BLaER1 treated with 17β-estradiol and CSF1 and Interleukin-3, amounts not matched to agents 10 nM and 100 nM (cell line): ENCODE measurements around the gene DLEC1.

Experiments used
- H3K27ac ChIP-seq, 11 experiments: shearing (Covaris generic); formaldehyde crosslinking; 2 replicates each; pipeline ENCODE4 v1.8.1; 2022
- H3K27me3 ChIP-seq, 11 experiments: shearing (Covaris generic); formaldehyde crosslinking; 2 replicates each; pipeline ENCODE4 v1.8.1; 2022
- H3K36me3 ChIP-seq, 11 experiments: shearing (Covaris generic); formaldehyde crosslinking; 2 replicates each; pipeline ENCODE4 v1.8.1; 2022
- H3K4me1 ChIP-seq, 10 experiments: shearing (Covaris generic); formaldehyde crosslinking; 2 replicates each; pipeline ENCODE4 v1.8.1; 2022
- H3K4me2 ChIP-seq, 11 experiments: shearing (Covaris generic); formaldehyde crosslinking; 2 replicates each; pipeline ENCODE4 v1.8.1; 2022
- H3K4me3 ChIP-seq, 10 experiments: shearing (Covaris generic); formaldehyde crosslinking; 2 replicates each; pipeline ENCODE4 v1.8.1; 2022
- H3K9ac ChIP-seq, 11 experiments: shearing (Covaris generic); formaldehyde crosslinking; 2 replicates each; pipeline ENCODE4 v1.8.1; 2022
- H3K9me3 ChIP-seq, 11 experiments: shearing (Covaris generic); formaldehyde crosslinking; replicated peaks in 1 of 11; 2 replicates each; pipeline ENCODE4 v1.8.1; 2022
- H4K20me1 ChIP-seq, 11 experiments: shearing (Covaris generic); formaldehyde crosslinking; 2 replicates each; pipeline ENCODE4 v1.8.1; 2022
- Cebpa-rat ChIP-seq, 11 experiments: shearing (Covaris generic); IDR thresholded peaks; 2 replicates each; pipeline ENCODE4 v1.8.1; 2022

Gene DLEC1

DNA sequence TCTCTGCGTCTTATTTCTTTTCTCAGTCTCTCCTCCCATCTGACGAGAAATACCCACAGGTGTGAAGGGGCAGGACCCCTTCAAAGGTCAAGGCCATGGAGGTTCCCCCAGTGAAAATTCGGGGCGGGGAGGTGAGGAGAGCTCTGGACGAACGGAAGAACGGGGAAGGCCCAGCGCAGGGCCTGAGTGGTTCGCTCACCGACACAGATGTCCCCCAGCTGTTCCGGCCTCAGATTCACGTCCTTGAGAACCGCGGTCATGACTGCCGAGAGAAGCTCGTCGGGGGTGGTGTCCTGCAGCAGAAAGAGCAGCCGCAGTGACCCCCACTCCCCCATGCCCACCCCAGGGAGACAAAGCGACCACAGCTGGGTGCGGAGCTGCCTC lies 97.4 kb downstream of the DLEC1 start:
- Histone ChIP-seq H3K36me3 (peaks cover 49 to 58% (median 55%) of the 10 kb centered on the region in 11 experiments), H3K27me3 (no peaks in the 10 kb centered on the region), H3K9me3 (no peaks in the 10 kb centered on the region), H4K20me1 (peaks cover 58 to 78% (median 70%) of the 10 kb centered on the region in 11 experiments; a peak in 21 of 22 replicates), H3K27ac (peak overlapping the region; percentile 41 to 99 (median 95); a peak in 21 of 22 replicates), H3K4me1 (peaks cover 46 to 74% (median 65%) of the 10 kb centered on the region in 10 experiments), H3K4me2 (peak overlapping the region; percentile 87 to 98 (median 95)), H3K4me3 (peak overlapping the region; percentile 73 to 99 (median 92)), H3K9ac (peak overlapping the region; percentile 80 to 99 (median 97))
- TF ChIP-seq Cebpa-rat (IDR thresholded peaks at IDR 0.05): no peak

GRCh38 chr3:38136777-38137614 lies 98.0 kb downstream of the DLEC1 start, which contains the start of gene ACAA1:
Gene ACAA1 (minus strand): TSS chr3:38137127. CDS start chr3:38137035, 92 bp downstream.
- H3K4me1 ChIP-seq: peaks cover 52 to 74% (median 69%) of the 10 kb centered on the region in 10 experiments
- peak within 1 kb of the TSS; percentile 87 to 99 (median 98) for H3K4me2 ChIP-seq
- H4K20me1 ChIP-seq: peaks cover 59 to 78% (median 70%) of the 10 kb centered on the region in 11 experiments; a peak in 21 of 22 replicates
- H3K4me3 ChIP-seq: peak within 1 kb of the TSS; percentile 73 to 99 (median 92)
- H3K9ac ChIP-seq: peak within 1 kb of the TSS; percentile 90 to 99 (median 97)
- peaks cover 49 to 58% (median 55%) of the 10 kb centered on the region in 11 experiments for H3K36me3 ChIP-seq
- no peak for TF ChIP-seq Cebpa-rat (IDR thresholded peaks at IDR 0.05)
- peak within 1 kb of the TSS; percentile 85 to 99 (median 96) for H3K27ac ChIP-seq
- H3K27me3 ChIP-seq: no peaks in the 10 kb centered on the region
- H3K9me3 ChIP-seq: no peaks in the 10 kb centered on the region

DNA sequence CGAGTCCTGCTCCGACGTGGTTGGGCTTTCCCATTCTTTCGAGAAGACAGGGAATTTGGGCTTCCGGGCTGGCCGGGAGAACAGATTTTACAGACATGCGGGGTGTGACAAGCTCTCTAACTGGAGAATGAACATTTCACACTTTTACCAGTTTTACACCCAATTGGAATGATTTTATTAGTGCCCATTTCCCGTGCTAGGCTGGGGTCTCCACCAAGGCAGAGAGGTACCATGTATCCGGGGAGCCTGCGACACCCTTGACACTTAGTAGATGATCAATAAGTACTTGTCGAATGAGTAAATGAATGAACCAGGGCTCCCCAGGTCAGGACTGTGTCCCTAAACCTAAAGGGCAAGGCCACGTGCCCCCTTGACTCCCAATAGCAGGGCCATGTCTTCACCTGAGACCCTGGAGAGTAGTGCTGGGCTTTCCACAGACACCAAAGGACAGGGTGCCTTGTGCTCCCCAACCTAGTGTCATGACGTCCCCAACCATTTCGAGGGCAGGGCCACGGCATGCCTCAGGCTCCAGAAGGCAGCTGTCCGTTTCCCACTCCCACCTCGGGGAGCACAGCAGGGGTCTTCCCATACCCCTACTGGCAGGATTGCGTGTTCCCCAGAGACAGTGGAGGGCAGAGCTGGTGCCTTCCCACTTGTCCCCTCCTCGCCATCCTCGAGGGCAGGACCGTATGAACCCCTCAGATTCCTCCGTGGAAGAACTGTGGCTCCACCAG lies 98.8 kb downstream of the DLEC1 start:
- Histone ChIP-seq H3K4me3 (peak overlapping the region; percentile 73 to 99 (median 92)), H3K4me1 (peaks cover 59 to 76% (median 71%) of the 10 kb centered on the region in 10 experiments), H3K9me3 (no peaks in the 10 kb centered on the region), H3K9ac (peak overlapping the region; percentile 90 to 99 (median 97)), H3K36me3 (peaks cover 46 to 58% (median 55%) of the 10 kb centered on the region in 11 experiments), H3K4me2 (peak overlapping the region; percentile 87 to 99 (median 97)), H3K27ac (peak overlapping the region; percentile 85 to 99 (median 96)), H3K27me3 (no peaks in the 10 kb centered on the region), H4K20me1 (peaks cover 52 to 76% (median 68%) of the 10 kb centered on the region in 11 experiments; a peak in 21 of 22 replicates)
- no peak for TF ChIP-seq Cebpa-rat (IDR thresholded peaks at IDR 0.05)

- Histone ChIP-seq H4K20me1 (peaks cover 44 to 70% (median 60%) of the 10 kb centered on the region in 11 experiments; a peak in 21 of 22 replicates), H3K27ac (peak within 1 kb of the TSS; percentile 85 to 99 (median 96)), H3K27me3 (no peaks in the 10 kb centered on the region), H3K9me3 (no peaks in the 10 kb centered on the region), H3K4me2 (peak within 1 kb of the TSS; percentile 87 to 99 (median 97)), H3K9ac (peak within 1 kb of the TSS; percentile 90 to 99 (median 97)), H3K4me3 (peak within 1 kb of the TSS; percentile 73 to 99 (median 92)), H3K4me1 (peaks cover 65 to 79% (median 72%) of the 10 kb centered on the region in 10 experiments), H3K36me3 (peaks cover 38 to 56% (median 51%) of the 10 kb centered on the region in 11 experiments)
- TF ChIP-seq Cebpa-rat (IDR thresholded peaks at IDR 0.05): no peak
Observed at GRCh38 chr3:38138349-38139190, 99.6 kb downstream of the DLEC1 start, which contains the start of gene MYD88. Gene MYD88 (plus strand): TSS chr3:38138661. CDS start chr3:38138701, 40 bp downstream.

- Histone ChIP-seq H3K27ac (peak overlapping the region; percentile 85 to 99 (median 96)), H3K9me3 (peaks cover 0 to 1% (median 0%) of the 10 kb centered on the region in 11 experiments; a peak in 3 of 22 replicates), H4K20me1 (peaks cover 38 to 64% (median 54%) of the 10 kb centered on the region in 11 experiments; a peak in 21 of 22 replicates), H3K4me3 (peak overlapping the region; percentile 73 to 99 (median 92)), H3K36me3 (peaks cover 32 to 50% (median 44%) of the 10 kb centered on the region in 11 experiments), H3K4me1 (peaks cover 68 to 80% (median 75%) of the 10 kb centered on the region in 10 experiments), H3K27me3 (no peaks in the 10 kb centered on the region), H3K9ac (peak overlapping the region; percentile 90 to 99 (median 97)), H3K4me2 (peak overlapping the region; percentile 87 to 99 (median 97))
- no peak for TF ChIP-seq Cebpa-rat (IDR thresholded peaks at IDR 0.05)
Observed at GRCh38 chr3:38139191-38139590, 100.2 kb downstream of the DLEC1 start.

DNA sequence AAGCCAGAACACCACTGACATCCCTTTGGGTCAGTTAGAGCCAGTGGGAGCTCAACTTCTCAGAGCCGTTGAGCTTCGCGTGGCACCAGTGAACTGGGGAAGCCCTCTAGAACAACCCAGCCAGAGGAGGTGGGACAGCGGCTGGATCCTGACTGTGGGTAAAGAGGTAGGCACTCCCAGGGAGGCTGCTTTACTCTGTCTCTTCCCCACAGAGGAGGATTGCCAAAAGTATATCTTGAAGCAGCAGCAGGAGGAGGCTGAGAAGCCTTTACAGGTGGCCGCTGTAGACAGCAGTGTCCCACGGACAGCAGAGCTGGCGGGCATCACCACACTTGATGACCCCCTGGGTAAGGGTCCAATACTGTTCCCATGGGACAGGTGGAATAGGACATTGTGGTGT lies 100.6 kb downstream of the DLEC1 start:
- Histone ChIP-seq H3K36me3 (peaks cover 27 to 46% (median 40%) of the 10 kb centered on the region in 11 experiments), H3K9ac (peak overlapping the region; percentile 90 to 99 (median 97)), H3K4me2 (peak overlapping the region; percentile 87 to 99 (median 97)), H3K9me3 (peaks cover 0 to 5% (median 0%) of the 10 kb centered on the region in 11 experiments; a peak in 3 of 22 replicates), H3K27ac (peak overlapping the region; percentile 85 to 99 (median 96)), H3K27me3 (no peaks in the 10 kb centered on the region), H4K20me1 (peaks cover 33 to 59% (median 49%) of the 10 kb centered on the region in 11 experiments; a peak in 21 of 22 replicates), H3K4me1 (peaks cover 67 to 81% (median 75%) of the 10 kb centered on the region in 10 experiments), H3K4me3 (peak overlapping the region; percentile 73 to 99 (median 92))
- no peak for TF ChIP-seq Cebpa-rat (IDR thresholded peaks at IDR 0.05)

DNA sequence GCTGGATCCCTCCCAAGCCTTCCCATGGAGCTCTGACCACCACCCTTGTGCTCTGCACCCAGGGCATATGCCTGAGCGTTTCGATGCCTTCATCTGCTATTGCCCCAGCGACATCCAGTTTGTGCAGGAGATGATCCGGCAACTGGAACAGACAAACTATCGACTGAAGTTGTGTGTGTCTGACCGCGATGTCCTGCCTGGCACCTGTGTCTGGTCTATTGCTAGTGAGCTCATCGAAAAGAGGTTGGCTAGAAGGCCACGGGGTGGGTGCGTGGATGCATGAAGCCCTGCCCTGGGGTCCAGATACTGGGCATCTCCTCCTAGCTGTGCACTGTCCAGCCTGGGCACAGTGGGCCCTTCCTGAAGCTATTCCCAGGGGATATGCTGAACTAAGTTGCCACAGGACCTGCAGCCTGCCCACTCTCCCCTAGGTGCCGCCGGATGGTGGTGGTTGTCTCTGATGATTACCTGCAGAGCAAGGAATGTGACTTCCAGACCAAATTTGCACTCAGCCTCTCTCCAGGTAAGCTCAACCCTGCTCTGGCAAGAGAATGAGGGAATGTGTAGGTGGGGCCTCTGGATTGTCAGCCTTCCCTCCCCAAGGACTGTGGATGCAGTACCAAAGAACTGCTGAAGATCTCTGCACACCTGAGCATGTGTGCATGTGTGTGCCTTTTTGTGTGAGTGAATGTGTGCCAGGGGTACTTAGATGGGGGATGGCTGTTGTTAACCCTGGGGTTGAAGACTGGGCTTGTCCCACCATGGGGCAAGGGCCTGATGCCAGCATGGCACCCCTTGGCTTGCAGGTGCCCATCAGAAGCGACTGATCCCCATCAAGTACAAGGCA lies 101.5 kb downstream of the DLEC1 start:
- Histone ChIP-seq H3K4me3 (peak overlapping the region; percentile 73 to 99 (median 92); a peak in 19 of 20 replicates), H3K27ac (peak overlapping the region in 4 of 11 experiments; percentile 5 to 96 (median 92); a peak in 4 of 22 replicates), H3K36me3 (peaks cover 25 to 39% (median 34%) of the 10 kb centered on the region in 11 experiments), H3K9ac (peak overlapping the region; percentile 90 to 99 (median 97); a peak in 21 of 22 replicates), H3K4me2 (peak overlapping the region; percentile 87 to 99 (median 97)), H3K4me1 (peaks cover 59 to 72% (median 68%) of the 10 kb centered on the region in 10 experiments), H3K27me3 (no peaks in the 10 kb centered on the region), H4K20me1 (peaks cover 24 to 50% (median 40%) of the 10 kb centered on the region in 11 experiments; a peak in 21 of 22 replicates), H3K9me3 (peaks cover 3 to 14% (median 8%) of the 10 kb centered on the region in 11 experiments; a peak in 21 of 22 replicates)
- no peak for TF ChIP-seq Cebpa-rat (IDR thresholded peaks at IDR 0.05)
